ENCODE data around the gene PTTG1. TPM values are rescaled to one million over a fixed set of nuclear protein-coding genes. Genes with fewer than 3 reads are reported as not detected.

PTTG1 gene
- polyA plus RNA-seq, 2 of the 4 experiments (the other 2 are of a cell fraction) = 222 to 227 TPM

DNA sequence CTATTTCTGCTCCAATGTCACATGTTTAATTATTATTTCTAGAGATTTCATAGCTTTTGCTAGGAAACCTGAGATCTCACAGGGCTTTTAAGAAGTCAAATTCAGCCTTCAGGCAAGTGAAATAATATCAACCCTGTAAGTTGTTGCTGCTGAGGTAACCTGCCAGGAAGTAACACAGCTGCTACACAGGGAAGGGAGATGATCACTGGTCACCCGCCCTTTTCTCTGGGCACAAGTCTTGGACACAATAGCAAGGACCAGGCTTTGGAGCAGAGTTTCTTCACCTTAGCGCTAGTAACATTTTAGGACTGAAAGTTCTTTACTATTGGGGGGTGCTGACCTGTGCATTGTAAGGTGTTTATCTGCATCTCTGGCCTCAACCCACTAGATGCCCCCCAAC, 50.1 kb downstream of the PTTG1 start (continued):
- TF ChIP-seq HOXB13 (CRISPR knock-in tag; IDR thresholded peaks at IDR 0.05; ENCODE audit: low read depth) (no peak), HDAC2 (IDR thresholded peaks at IDR 0.05) (no peak), SMC3 (IDR thresholded peaks at IDR 0.05) (no peak), CHD4 (IDR thresholded peaks at IDR 0.05; ENCODE audit: borderline replicate concordance) (no peak)
- TF ChIP-seq, protein P1, sequence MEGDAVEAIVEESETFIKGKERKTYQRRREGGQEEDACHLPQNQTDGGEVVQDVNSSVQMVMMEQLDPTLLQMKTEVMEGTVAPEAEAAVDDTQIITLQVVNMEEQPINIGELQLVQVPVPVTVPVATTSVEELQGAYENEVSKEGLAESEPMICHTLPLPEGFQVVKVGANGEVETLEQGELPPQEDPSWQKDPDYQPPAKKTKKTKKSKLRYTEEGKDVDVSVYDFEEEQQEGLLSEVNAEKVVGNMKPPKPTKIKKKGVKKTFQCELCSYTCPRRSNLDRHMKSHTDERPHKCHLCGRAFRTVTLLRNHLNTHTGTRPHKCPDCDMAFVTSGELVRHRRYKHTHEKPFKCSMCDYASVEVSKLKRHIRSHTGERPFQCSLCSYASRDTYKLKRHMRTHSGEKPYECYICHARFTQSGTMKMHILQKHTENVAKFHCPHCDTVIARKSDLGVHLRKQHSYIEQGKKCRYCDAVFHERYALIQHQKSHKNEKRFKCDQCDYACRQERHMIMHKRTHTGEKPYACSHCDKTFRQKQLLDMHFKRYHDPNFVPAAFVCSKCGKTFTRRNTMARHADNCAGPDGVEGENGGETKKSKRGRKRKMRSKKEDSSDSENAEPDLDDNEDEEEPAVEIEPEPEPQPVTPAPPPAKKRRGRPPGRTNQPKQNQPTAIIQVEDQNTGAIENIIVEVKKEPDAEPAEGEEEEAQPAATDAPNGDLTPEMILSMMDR (IDR thresholded peaks at IDR 0.05) = no peak

DNA sequence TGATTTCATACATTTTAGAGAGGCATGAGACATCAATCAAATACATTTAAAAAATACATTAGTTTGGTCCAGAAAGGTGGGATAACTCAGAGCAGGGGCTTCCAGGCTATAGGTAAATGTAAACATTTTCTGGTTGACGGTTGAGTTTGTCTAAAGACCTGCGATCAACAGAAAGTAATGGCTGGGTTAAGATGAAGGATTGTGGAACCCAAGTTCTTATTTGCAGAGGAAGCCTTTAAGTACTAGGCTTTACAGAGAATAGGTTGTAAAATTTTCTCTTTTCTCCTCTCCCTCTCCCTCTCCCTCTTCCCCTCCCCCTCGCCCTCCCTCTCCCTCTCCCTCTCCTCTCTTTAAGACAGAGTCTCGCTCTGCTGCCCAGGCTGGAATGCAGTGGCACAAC, 50.8 kb downstream of the PTTG1 start:
- Histone ChIP-seq H3K4me1 (peaks cover 4% of the 10 kb centered on the region; the same call in 2 of the 3 replicates), H3K4me3 (no peak overlapping the region), H3K27ac (no peak overlapping the region), H3K9me3 (no peaks in the 10 kb centered on the region), H3K4me2 (no peak overlapping the region)
- ATAC-seq (no peak), DNase-seq (ENCODE audit: low read depth in 1 of 2, low spot score in 1 of 2) (no peak), FAIRE-seq (no peak)
- POLR2A ChIA-PET = no interaction called here
- WGBS (ENCODE audit: missing lambda C conversion rate) = 91% methylated on average over 2 of the region's 4 CpGs
- CTCF ChIA-PET = interaction anchor here (1.4 kb wide), 1 partner anchor 34 kb away, joined by 3 read pairs; no protein-coding TSS in a partner anchor
- no peak for TF ChIP-seq RAD21 (conservative IDR thresholded peaks at IDR 0.05 in 1 of 2, IDR thresholded peaks at IDR 0.05 in 1 of 2)
- no peak for TF ChIP-seq JUNB (IDR thresholded peaks at IDR 0.05)
- TF ChIP-seq, protein P2, sequence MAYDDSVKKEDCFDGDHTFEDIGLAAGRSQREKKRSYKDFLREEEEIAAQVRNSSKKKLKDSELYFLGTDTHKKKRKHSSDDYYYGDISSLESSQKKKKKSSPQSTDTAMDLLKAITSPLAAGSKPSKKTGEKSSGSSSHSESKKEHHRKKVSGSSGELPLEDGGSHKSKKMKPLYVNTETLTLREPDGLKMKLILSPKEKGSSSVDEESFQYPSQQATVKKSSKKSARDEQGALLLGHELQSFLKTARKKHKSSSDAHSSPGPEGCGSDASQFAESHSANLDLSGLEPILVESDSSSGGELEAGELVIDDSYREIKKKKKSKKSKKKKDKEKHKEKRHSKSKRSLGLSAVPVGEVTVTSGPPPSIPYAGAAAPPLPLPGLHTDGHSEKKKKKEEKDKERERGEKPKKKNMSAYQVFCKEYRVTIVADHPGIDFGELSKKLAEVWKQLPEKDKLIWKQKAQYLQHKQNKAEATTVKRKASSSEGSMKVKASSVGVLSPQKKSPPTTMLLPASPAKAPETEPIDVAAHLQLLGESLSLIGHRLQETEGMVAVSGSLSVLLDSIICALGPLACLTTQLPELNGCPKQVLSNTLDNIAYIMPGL (CRISPR knock-in tag; IDR thresholded peaks at IDR 0.05; ENCODE audit: borderline replicate concordance) = no peak
- TF ChIP-seq CHD2 (IDR thresholded peaks at IDR 0.05; ENCODE audit: low read length, partially characterized antibody) = no peak
- TF ChIP-seq, protein P3, sequence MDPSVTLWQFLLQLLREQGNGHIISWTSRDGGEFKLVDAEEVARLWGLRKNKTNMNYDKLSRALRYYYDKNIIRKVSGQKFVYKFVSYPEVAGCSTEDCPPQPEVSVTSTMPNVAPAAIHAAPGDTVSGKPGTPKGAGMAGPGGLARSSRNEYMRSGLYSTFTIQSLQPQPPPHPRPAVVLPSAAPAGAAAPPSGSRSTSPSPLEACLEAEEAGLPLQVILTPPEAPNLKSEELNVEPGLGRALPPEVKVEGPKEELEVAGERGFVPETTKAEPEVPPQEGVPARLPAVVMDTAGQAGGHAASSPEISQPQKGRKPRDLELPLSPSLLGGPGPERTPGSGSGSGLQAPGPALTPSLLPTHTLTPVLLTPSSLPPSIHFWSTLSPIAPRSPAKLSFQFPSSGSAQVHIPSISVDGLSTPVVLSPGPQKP (IDR thresholded peaks at IDR 0.05; ENCODE audit: low read depth, low read length) = no peak
- TF ChIP-seq, protein P4, sequence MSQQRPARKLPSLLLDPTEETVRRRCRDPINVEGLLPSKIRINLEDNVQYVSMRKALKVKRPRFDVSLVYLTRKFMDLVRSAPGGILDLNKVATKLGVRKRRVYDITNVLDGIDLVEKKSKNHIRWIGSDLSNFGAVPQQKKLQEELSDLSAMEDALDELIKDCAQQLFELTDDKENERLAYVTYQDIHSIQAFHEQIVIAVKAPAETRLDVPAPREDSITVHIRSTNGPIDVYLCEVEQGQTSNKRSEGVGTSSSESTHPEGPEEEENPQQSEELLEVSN (IDR thresholded peaks at IDR 0.05; ENCODE audit: borderline replicate concordance, low read depth) = no peak
- TF ChIP-seq FOSB (CRISPR knock-in tag; IDR thresholded peaks at IDR 0.05) = no peak
- TF ChIP-seq NPAS2 (CRISPR knock-in tag; IDR thresholded peaks at IDR 0.05; ENCODE audit: borderline replicate concordance) = no peak
- TF ChIP-seq HOXA7 (CRISPR knock-in tag; IDR thresholded peaks at IDR 0.05) = no peak
- no peak for TF ChIP-seq CHD4 (IDR thresholded peaks at IDR 0.05; ENCODE audit: borderline replicate concordance)
- TF ChIP-seq HOXB5 (CRISPR knock-in tag; IDR thresholded peaks at IDR 0.05) = no peak

DNA sequence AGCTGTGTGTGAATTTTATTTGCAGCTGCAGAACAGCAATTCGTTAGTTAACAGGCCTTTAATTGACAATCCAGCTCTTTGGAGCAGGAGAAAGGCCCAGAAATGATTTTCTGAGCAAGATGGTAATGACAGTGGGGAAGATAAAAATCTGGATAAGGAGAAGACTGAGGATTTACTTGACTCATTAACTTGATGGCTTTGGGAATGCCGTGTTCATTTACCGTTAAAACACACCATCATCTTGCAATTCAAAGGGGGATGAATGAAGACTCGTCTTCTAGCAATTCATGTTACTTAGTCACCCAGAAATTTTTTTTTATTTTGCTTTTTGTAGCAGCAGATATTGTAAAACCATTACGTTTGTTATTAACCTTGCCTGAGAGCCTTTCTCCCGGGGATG, 52.0 kb downstream of the PTTG1 start:
- no peak for FAIRE-seq

More for the DNA sequence above, 52.0 kb downstream of the PTTG1 start:
- no peak overlapping the region for H3K4me3 ChIP-seq
- TF ChIP-seq ZNF302 (CRISPR knock-in tag; IDR thresholded peaks at IDR 0.05) = no peak
- TF ChIP-seq, protein P2 (CRISPR knock-in tag; IDR thresholded peaks at IDR 0.05; ENCODE audit: borderline replicate concordance) = no peak
- TF ChIP-seq HOXB13 (CRISPR knock-in tag; IDR thresholded peaks at IDR 0.05; ENCODE audit: low read depth) = no peak
- TF ChIP-seq JUNB (IDR thresholded peaks at IDR 0.05) = no peak
- no peak for DNase-seq (ENCODE audit: low read depth in 1 of 2, low spot score in 1 of 2)
- 75% methylated on average over 6 of the region's 6 CpGs for WGBS (ENCODE audit: missing lambda C conversion rate)
- no peak for ATAC-seq
- H3K4me2 ChIP-seq = no peak overlapping the region
- no peaks in the 10 kb centered on the region for H3K4me1 ChIP-seq
- CTCF ChIA-PET = interaction anchor here (1.4 kb wide), 1 partner anchor 36 kb away, joined by 3 read pairs; no protein-coding TSS in a partner anchor
- POLR2A ChIA-PET = no interaction called here
- H3K9me3 ChIP-seq = no peaks in the 10 kb centered on the region
- no peak overlapping the region for H3K27ac ChIP-seq

Measured in A549 (cell line).